ENCODE measurements around the gene SUGP1.
A peak's percentile ranks its signal among the peaks of the same experiment; 100 is the strongest.

SUGP1 gene

GRCh38 chr19:19300613-19301012, 19.7 kb downstream of the SUGP1 start:
- no peak for DNase-seq (ENCODE audit: low spot score)

GRCh38 chr19:19297759-19298158, 22.6 kb downstream of the SUGP1 start:
- DNase-seq (ENCODE audit: low spot score) = peak; percentile 31

GRCh38 chr19:19296953-19297689, 23.2 kb downstream of the SUGP1 start:
- peak; percentile 11 for DNase-seq (ENCODE audit: low spot score)

- no peak for DNase-seq (ENCODE audit: low spot score)
Observed at GRCh38 chr19:19294914-19295313, 25.4 kb downstream of the SUGP1 start.

GRCh38 chr19:19292607-19293006, 27.7 kb downstream of the SUGP1 start:
- DNase-seq (ENCODE audit: low spot score) = no peak

GRCh38 chr19:19285686-19286085, 34.6 kb downstream of the SUGP1 start:
- no peak for DNase-seq (ENCODE audit: low spot score)

GRCh38 chr19:19280561-19280960, 39.7 kb downstream of the SUGP1 start:
- no peak for DNase-seq (ENCODE audit: low spot score)

- no peak for DNase-seq (ENCODE audit: low spot score)
Observed at GRCh38 chr19:19279853-19280252, 40.5 kb downstream of the SUGP1 start.

- no peak for DNase-seq (ENCODE audit: low spot score)
Observed at GRCh38 chr19:19279062-19279612, 41.2 kb downstream of the SUGP1 start.

GRCh38 chr19:19278315-19278714, 42.0 kb downstream of the SUGP1 start:
- DNase-seq (ENCODE audit: low spot score) = no peak

- DNase-seq (ENCODE audit: low spot score) = peak; percentile 21
Observed at GRCh38 chr19:19276851-19277250, 43.5 kb downstream of the SUGP1 start.

- DNase-seq (ENCODE audit: low spot score) = peak; percentile 2
Observed at GRCh38 chr19:19276386-19276785, 43.9 kb downstream of the SUGP1 start.

- peak; percentile 8 for DNase-seq (ENCODE audit: low spot score)
Observed at GRCh38 chr19:19274716-19275565, 45.4 kb downstream of the SUGP1 start.

- DNase-seq (ENCODE audit: low spot score) = no peak
Observed at GRCh38 chr19:19274146-19274545, 46.2 kb downstream of the SUGP1 start.

GRCh38 chr19:19271828-19272599, 48.3 kb downstream of the SUGP1 start:
- DNase-seq (ENCODE audit: low spot score) = no peak

- DNase-seq (ENCODE audit: low spot score) = no peak
Observed at GRCh38 chr19:19270749-19271571, 49.3 kb downstream of the SUGP1 start.

GRCh38 chr19:19269952-19270694, 50.2 kb downstream of the SUGP1 start:
- DNase-seq (ENCODE audit: low spot score) = peak; percentile 80

- DNase-seq (ENCODE audit: low spot score) = no peak
Observed at GRCh38 chr19:19268453-19269385, 51.6 kb downstream of the SUGP1 start.

- no peak for DNase-seq (ENCODE audit: low spot score)
Observed at GRCh38 chr19:19267305-19267704, 53.0 kb downstream of the SUGP1 start.

Data from iPS-NIHi11 (cell line).